GM18520 (cell line): ENCODE results near the gene ARHGEF9.
"Not testable (repeated sequence)": the region's sequence is repeated elsewhere in the genome, so short reads cannot be mapped to it uniquely, and the experiment has no call there.

Experiments
- ATAC-seq: cut with Tn5 transposase; IDR thresholded peaks from one replicate; pipeline ENCODE4 v1.9.1; 2021; ENCODE audit not compliant: unreplicated experiment

ARHGEF9 gene

DNA sequence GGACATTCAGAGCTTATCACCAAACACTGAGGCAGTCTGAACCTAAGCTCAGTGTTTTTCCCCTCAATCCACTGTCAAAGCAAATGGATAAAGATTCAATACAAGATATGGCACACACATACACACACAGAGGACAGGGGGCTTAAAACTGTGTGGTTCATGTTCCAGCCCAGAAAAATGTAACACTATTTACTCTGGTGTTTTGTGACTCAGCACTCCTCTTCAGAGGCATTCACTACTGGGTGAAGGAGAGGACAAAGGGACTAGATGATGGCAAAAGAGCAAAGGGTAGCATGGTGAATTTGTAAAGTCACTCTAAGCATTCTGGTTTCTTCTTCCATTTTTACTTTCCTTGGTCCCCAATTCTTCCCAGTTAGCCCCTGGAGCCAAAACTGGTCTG, 120.3 kb downstream of the ARHGEF9 start:
- no peak for ATAC-seq

GRCh38 chrX:63664083-63664482, 120.9 kb downstream of the ARHGEF9 start:
- no peak for ATAC-seq

DNA sequence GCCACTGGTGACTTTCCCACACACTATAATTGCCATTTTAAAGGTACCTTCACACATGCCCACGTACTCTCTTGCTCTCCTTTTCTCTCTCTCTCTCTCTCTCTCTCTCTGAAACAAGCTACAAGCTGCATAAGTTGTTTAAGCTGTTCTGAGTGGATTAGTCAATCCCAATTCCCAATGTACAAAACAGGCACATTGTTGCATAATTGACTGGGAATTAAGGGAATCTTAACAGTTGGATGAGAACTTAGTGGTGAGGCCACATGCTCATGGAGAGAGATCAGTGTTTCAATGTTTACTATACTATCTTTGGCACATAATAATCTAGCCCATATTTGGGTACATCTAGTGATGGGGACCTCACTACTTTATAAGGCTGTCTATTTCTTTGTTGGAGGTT, 123.3 kb downstream of the ARHGEF9 start:
- no peak for ATAC-seq

DNA sequence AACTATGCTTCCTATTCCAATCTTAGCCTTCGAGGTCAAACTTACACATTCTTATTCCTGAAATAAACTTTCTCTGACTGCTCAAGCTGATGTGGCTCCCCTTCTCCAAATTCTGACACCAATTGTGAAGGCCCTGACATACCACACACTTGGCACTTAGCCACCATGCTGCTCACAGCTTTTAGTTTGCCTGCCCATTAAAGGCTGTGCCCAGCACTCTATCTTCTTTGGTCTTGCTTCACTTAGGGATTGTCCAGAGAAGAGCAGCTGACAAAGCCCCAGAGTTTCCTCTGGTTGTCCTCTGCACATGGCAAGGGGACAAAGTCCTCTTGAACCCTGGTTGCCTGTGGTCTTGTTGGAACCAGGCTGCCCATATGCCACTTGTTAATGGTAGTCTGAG, 126.1 kb downstream of the ARHGEF9 start:
- ATAC-seq: no peak

- no peak for ATAC-seq
Observed at GRCh38 chrX:63657821-63658220, 127.2 kb downstream of the ARHGEF9 start.

DNA sequence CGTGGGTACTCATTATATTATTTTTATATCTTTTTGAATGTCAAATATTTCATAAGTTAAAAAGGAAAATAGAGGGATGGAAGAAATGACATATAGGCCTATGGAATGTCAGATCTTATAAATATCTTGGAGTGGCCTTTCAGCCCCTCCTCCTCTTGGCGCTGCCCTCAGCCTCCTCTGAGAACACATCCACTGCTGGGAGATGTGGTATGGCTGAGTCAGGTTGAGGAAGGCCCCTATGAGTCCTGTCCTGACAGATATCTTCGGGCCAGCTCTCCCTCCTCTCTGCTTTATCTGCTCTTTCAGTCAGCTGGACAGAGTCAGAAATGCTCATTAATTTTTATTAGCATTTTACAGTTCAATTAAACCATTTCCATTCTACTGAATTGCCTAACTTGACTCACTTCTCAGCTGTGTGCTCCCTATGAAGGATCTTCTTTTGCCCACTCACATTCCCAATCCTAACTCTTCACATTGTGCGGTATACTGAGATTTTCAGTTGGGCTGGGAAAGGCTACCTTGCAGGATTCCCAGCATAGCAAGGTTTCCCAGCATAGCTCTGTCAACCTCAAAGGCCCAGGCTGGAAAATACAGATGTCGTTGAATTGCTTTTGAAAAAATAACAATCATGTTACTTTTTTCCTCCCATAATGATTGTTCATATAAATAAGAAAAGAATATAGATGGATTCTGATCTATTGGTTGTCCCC, 128.0 kb downstream of the ARHGEF9 start:
- no peak for ATAC-seq

GRCh38 chrX:63652086-63652765, 132.8 kb downstream of the ARHGEF9 start:
- ATAC-seq: no peak

DNA sequence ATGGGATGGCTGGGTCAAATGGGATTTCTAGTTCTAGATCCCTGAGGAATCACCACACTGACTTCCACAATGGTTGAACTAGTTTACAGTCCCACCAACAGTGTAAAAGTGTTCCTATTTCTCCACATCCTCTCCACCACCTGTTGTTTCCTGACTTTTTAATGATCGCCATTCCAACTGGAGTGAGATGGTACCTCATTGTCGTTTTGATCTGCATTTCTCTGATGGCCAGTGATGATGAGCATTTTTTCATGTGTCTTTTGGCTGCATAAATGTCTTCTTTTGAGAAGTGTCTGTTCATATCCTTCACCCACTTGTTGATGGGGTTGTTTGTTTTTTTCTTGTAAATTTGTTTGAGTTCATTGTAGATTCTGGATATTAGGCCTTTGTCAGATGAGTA, 139.3 kb downstream of the ARHGEF9 start:
- not testable (repeated sequence) for ATAC-seq

- no peak for ATAC-seq
Observed at GRCh38 chrX:63635750-63636149, 149.3 kb downstream of the ARHGEF9 start.

GRCh38 chrX:63613531-63614028, 171.4 kb downstream of the ARHGEF9 start:
- ATAC-seq: no peak

GRCh38 chrX:63585936-63586335, 199.1 kb downstream of the ARHGEF9 start:
- ATAC-seq: no peak
